HepG2 (cell line): ENCODE results near the gene LAMB4. TPM values are rescaled to one million over a fixed set of nuclear protein-coding genes. Genes with fewer than 3 reads are reported as not detected.

Experiments
- CREB1 ChIP-seq, 2 experiments: fragments of 450-650 bp in 1 of 2; IDR thresholded peaks; 2 replicates each; pipeline ENCODE4 v1.6.1; 2016 to 2017; ENCODE audit warnings: control low read depth in 1 of 2, mild to moderate bottlenecking in 1 of 2, missing compliant biosample characterization in 1 of 2, missing genetic modification characterization in 1 of 2
- DPF2 ChIP-seq: sonication (generic); formaldehyde crosslinking; IDR thresholded peaks from 2 replicates; pipeline ENCODE4 v1.4.0; 2020; ENCODE audit warnings: mild to moderate bottlenecking, low read depth, missing genetic modification reagents, borderline replicate concordance
- HNF4A ChIP-seq: sonication (generic); formaldehyde crosslinking; IDR thresholded peaks from 2 replicates; pipeline ENCODE4 v1.4.0; 2020; ENCODE audit warnings: missing genetic modification reagents
- IKZF5 ChIP-seq: IDR thresholded peaks from 2 replicates; pipeline ENCODE4 v1.6.1; 2018; ENCODE audit warnings: missing genetic modification reagents, mild to moderate bottlenecking, missing compliant biosample characterization
- JARID2 ChIP-seq: sonication (generic); formaldehyde crosslinking; IDR thresholded peaks from 2 replicates; pipeline ENCODE4 v1.8.1; 2023; ENCODE audit warnings: missing genetic modification reagents, inconsistent platforms; ENCODE audit not compliant: insufficient replicate concordance
- KLF6 ChIP-seq: IDR thresholded peaks from 2 replicates; pipeline ENCODE4 v1.8.0; 2016; ENCODE audit warnings: missing biosample characterization, missing genetic modification reagents
- MYC ChIP-seq: sonication (generic); formaldehyde crosslinking; IDR thresholded peaks from 2 replicates; pipeline ENCODE4 v1.9.0; 2021; ENCODE audit warnings: missing genetic modification reagents, borderline replicate concordance
- PCBP1 ChIP-seq: fragments of 200-400 bp; formaldehyde crosslinking; IDR thresholded peaks from 2 replicates; pipeline ENCODE4 v1.6.1; 2017; ENCODE audit warnings: mild to moderate bottlenecking, low read depth, low read length, borderline replicate concordance
- RXRA ChIP-seq: sonication (generic); formaldehyde crosslinking; IDR thresholded peaks from 2 replicates; pipeline ENCODE4 v1.5.1; 2020; ENCODE audit warnings: missing genetic modification reagents
- ZNF138 ChIP-seq: sonication (generic); formaldehyde crosslinking; IDR thresholded peaks from 2 replicates; pipeline ENCODE4 v1.5.0; 2020; ENCODE audit warnings: mild to moderate bottlenecking, low read depth, missing genetic modification reagents
- ZNF230 ChIP-seq: sonication (generic); formaldehyde crosslinking; IDR thresholded peaks from 2 replicates; pipeline ENCODE4 v1.4.0; 2020; ENCODE audit warnings: mild to moderate bottlenecking, missing genetic modification reagents
- ZNF609 ChIP-seq: sonication (generic); formaldehyde crosslinking; IDR thresholded peaks from 2 replicates; pipeline ENCODE4 v1.4.0; 2020; ENCODE audit warnings: mild to moderate bottlenecking, missing genetic modification reagents, borderline replicate concordance
- polyA plus RNA-seq, 8 experiments: library from polyadenylated mRNA; depleted of rRNA in 3 of 8; stranded (reverse) in 7 of 8; unstranded in 1 of 8; fragments of >200 nt; fragmentation: Illumina TruSeq in 4 of 8; extraction: Trizol in 4 of 8; gene quantifications; 2 replicates each; pipeline versions ENCODE4 v1.2.1 to v1.2.3, GENCODE V29; 2011 to 2016; ENCODE audit warnings: low read depth in 4 of 8, missing spikeins in 1 of 8, mixed read lengths in 1 of 8; ENCODE audit not compliant: insufficient read depth in 1 of 8
- total RNA-seq, 5 experiments: library from RNA; depleted of rRNA; stranded (reverse); fragments of >200 nt; fragmentation: Illumina TruSeq; extraction: Trizol; gene quantifications; 2 replicates each; pipeline ENCODE4 v1.2.3, GENCODE V29; 2016; ENCODE audit warnings: low read depth in 1 of 5
- TF ChIP-seq, protein P1 (sequence below): sonication (generic); formaldehyde crosslinking; IDR thresholded peaks from 2 replicates; pipeline ENCODE4 v1.5.0; 2020; ENCODE audit warnings: mild to moderate bottlenecking, missing genetic modification reagents, moderate library complexity
- TF ChIP-seq, protein P2 (sequence below): IDR thresholded peaks from 2 replicates; pipeline ENCODE4 v1.6.1; 2016; ENCODE audit warnings: low read depth, missing genetic modification reagents, missing compliant biosample characterization

LAMB4 gene
- total and polyA plus RNA-seq, 2 of the 13 experiments (the other 11 are each of a cell fraction or from before 2014, with no cell fraction given): 0.05 TPM; not detected in 1

- peak; percentile 71 for TF ChIP-seq ZNF609 (CRISPR knock-in tag)
- no peak for TF ChIP-seq ZNF230
- no peak for TF ChIP-seq PCBP1
- peak; percentile 36; the same call in 1 of the 2 replicates for TF ChIP-seq RXRA (CRISPR knock-in tag)
- no peak for TF ChIP-seq JARID2
- TF ChIP-seq ZNF138 (CRISPR knock-in tag): no peak
- peak; percentile 56 for TF ChIP-seq HNF4A (CRISPR knock-in tag)
- TF ChIP-seq CREB1 (IDR thresholded peaks at IDR 0.05): no peak
- TF ChIP-seq CREB1 (CRISPR knock-in tag; IDR thresholded peaks at IDR 0.05): 0 out of 2 replicates have a peak, but pooled peaks have one; percentile 19
- TF ChIP-seq MYC: no peak
- TF ChIP-seq, protein P1, sequence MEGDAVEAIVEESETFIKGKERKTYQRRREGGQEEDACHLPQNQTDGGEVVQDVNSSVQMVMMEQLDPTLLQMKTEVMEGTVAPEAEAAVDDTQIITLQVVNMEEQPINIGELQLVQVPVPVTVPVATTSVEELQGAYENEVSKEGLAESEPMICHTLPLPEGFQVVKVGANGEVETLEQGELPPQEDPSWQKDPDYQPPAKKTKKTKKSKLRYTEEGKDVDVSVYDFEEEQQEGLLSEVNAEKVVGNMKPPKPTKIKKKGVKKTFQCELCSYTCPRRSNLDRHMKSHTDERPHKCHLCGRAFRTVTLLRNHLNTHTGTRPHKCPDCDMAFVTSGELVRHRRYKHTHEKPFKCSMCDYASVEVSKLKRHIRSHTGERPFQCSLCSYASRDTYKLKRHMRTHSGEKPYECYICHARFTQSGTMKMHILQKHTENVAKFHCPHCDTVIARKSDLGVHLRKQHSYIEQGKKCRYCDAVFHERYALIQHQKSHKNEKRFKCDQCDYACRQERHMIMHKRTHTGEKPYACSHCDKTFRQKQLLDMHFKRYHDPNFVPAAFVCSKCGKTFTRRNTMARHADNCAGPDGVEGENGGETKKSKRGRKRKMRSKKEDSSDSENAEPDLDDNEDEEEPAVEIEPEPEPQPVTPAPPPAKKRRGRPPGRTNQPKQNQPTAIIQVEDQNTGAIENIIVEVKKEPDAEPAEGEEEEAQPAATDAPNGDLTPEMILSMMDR: no peak
- 0 out of 2 replicates have a peak, but pooled peaks have one; percentile 13 for TF ChIP-seq DPF2 (CRISPR knock-in tag)
- TF ChIP-seq KLF6 (CRISPR knock-in tag): no peak
- TF ChIP-seq IKZF5 (CRISPR knock-in tag): 0 out of 2 replicates have a peak, but pooled peaks have one; percentile 52
- TF ChIP-seq, protein P2, sequence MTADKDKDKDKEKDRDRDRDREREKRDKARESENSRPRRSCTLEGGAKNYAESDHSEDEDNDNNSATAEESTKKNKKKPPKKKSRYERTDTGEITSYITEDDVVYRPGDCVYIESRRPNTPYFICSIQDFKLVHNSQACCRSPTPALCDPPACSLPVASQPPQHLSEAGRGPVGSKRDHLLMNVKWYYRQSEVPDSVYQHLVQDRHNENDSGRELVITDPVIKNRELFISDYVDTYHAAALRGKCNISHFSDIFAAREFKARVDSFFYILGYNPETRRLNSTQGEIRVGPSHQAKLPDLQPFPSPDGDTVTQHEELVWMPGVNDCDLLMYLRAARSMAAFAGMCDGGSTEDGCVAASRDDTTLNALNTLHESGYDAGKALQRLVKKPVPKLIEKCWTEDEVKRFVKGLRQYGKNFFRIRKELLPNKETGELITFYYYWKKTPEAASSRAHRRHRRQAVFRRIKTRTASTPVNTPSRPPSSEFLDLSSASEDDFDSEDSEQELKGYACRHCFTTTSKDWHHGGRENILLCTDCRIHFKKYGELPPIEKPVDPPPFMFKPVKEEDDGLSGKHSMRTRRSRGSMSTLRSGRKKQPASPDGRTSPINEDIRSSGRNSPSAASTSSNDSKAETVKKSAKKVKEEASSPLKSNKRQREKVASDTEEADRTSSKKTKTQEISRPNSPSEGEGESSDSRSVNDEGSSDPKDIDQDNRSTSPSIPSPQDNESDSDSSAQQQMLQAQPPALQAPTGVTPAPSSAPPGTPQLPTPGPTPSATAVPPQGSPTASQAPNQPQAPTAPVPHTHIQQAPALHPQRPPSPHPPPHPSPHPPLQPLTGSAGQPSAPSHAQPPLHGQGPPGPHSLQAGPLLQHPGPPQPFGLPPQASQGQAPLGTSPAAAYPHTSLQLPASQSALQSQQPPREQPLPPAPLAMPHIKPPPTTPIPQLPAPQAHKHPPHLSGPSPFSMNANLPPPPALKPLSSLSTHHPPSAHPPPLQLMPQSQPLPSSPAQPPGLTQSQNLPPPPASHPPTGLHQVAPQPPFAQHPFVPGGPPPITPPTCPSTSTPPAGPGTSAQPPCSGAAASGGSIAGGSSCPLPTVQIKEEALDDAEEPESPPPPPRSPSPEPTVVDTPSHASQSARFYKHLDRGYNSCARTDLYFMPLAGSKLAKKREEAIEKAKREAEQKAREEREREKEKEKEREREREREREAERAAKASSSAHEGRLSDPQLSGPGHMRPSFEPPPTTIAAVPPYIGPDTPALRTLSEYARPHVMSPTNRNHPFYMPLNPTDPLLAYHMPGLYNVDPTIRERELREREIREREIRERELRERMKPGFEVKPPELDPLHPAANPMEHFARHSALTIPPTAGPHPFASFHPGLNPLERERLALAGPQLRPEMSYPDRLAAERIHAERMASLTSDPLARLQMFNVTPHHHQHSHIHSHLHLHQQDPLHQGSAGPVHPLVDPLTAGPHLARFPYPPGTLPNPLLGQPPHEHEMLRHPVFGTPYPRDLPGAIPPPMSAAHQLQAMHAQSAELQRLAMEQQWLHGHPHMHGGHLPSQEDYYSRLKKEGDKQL (CRISPR knock-in tag): 0 out of 2 replicates have a peak, but pooled peaks have one; percentile 22
Observed at GRCh38 chr7:107995184-107996071, 134.7 kb downstream of the LAMB4 start (continued).
